H1 (cell line): ENCODE results near the gene IQCN.

ENCODE experiments used
- ZNF274 ChIP-seq: IDR thresholded peaks from 2 replicates; pipeline ENCODE4 v1.7.0; 2012; ENCODE audit warnings: low read length, borderline replicate concordance; ENCODE audit errors: extremely low read depth
- TF ChIP-seq, protein P1 (sequence below): IDR thresholded peaks from 2 replicates; pipeline ENCODE4 v1.6.1; 2011; ENCODE audit warnings: low read depth, mild to moderate bottlenecking, low read length; ENCODE audit not compliant: insufficient read depth

DNA sequence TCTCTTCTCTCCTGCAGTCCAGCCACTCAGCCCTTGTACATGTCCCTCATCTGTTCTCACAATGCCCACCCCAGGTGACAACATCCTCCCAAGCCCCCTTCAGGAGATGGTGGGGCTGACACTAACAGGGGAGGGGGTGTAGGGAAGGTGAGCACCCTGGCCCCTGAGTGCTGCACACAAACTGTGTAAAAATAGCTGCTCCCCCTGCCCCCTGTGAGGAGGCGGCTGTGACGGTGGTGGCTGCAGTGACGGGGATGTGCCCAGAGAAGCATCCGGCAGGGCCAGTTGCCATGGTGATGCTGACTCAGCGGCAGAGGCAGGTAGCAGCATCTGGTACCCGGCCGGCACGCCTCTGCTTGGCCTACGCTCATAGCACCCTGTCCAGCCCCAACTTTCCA lies 20.2 kb upstream of the IQCN start:
- TF ChIP-seq, protein P1, sequence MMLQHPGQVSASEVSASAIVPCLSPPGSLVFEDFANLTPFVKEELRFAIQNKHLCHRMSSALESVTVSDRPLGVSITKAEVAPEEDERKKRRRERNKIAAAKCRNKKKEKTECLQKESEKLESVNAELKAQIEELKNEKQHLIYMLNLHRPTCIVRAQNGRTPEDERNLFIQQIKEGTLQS: no peak
- TF ChIP-seq ZNF274: no peak
